GM21529 (cell line): ENCODE data around the gene GRM1.

Experiments used
- ATAC-seq: cut with Tn5 transposase; IDR thresholded peaks from one replicate; pipeline ENCODE4 v1.9.1; 2021; ENCODE audit not compliant: unreplicated experiment

The GRM1 gene

GRCh38 chr6:146434732-146435390 lies 406.0 kb downstream of the GRM1 start:
- ATAC-seq = no peak

GRCh38 chr6:146441907-146442306 lies 413.0 kb downstream of the GRM1 start:
- ATAC-seq = no peak

GRCh38 chr6:146444189-146444588 lies 415.3 kb downstream of the GRM1 start:
- no peak for ATAC-seq

- no peak for ATAC-seq
Measured at GRCh38 chr6:146445233-146445632, 416.4 kb downstream of the GRM1 start.

- ATAC-seq = no peak
Measured at GRCh38 chr6:146456886-146457285, 428.0 kb downstream of the GRM1 start.

- ATAC-seq = no peak
Measured at GRCh38 chr6:146460941-146461340, 432.1 kb downstream of the GRM1 start.

- ATAC-seq = no peak
Measured at GRCh38 chr6:146470091-146470770, 441.4 kb downstream of the GRM1 start.

GRCh38 chr6:146472918-146473317 lies 444.1 kb downstream of the GRM1 start:
- ATAC-seq = no peak

- ATAC-seq = no peak
Measured at GRCh38 chr6:146481527-146481926, 452.7 kb downstream of the GRM1 start.

GRCh38 chr6:146484411-146484810 lies 455.5 kb downstream of the GRM1 start:
- ATAC-seq = no peak
